Heart left ventricle (tissue), 16 donors: ENCODE measurements around the gene CASZ1. TPM values are rescaled to one million over a fixed set of nuclear protein-coding genes. Genes with fewer than 3 reads are reported as not detected.
A peak's percentile ranks its signal among the peaks of the same experiment; 100 is the strongest.

Experiments
- ATAC-seq, 4 donors: fragments of 200-7000 bp; cut with Tn5 transposase; one replicate each; pipeline ENCODE4 v1.9.1; 2020 to 2022; ENCODE audit warnings: moderate library complexity in 4 of 4, mild to moderate bottlenecking in 3 of 4, moderate number of reproducible peaks in 1 of 4
- DNase-seq, 5 donors: peaks; one replicate each; pipeline ENCODE4 v3.0.0-alpha.2; 2020
- H3K27ac ChIP-seq, 12 donors: fragments of 200-600 bp; sonication (generic) in 4 of 12; one replicate each; pipeline versions ENCODE4 v1.5.0 to v1.8.0; 2016 to 2022; ENCODE audit warnings: mild to moderate bottlenecking in 2 of 12
- H3K27me3 ChIP-seq, 9 donors: fragments of 200-600 bp; sonication (generic) in 2 of 9; one replicate each; pipeline versions ENCODE4 v1.5.1 to v1.8.0; 2016 to 2022; ENCODE audit warnings: mild to moderate bottlenecking in 3 of 9
- H3K36me3 ChIP-seq, 9 donors: fragments of 200-600 bp; sonication (generic) in 2 of 9; one replicate each; pipeline versions ENCODE4 v1.5.0 to v1.8.0; 2018 to 2022; ENCODE audit warnings: mild to moderate bottlenecking in 2 of 9
- H3K4me1 ChIP-seq, 12 donors: fragments of 200-600 bp; sonication (generic) in 4 of 12; one replicate each; pipeline versions ENCODE4 v1.5.0 to v1.8.0; 2016 to 2022; ENCODE audit warnings: mild to moderate bottlenecking in 3 of 12
- H3K4me3 ChIP-seq, 12 donors: fragments of 200-600 bp; sonication (generic) in 4 of 12; one replicate each; pipeline versions ENCODE4 v1.5.0 to v1.8.0; 2017 to 2022; ENCODE audit warnings: mild to moderate bottlenecking in 9 of 12, moderate library complexity in 4 of 12
- H3K9me3 ChIP-seq, 12 donors: fragments of 200-600 bp; sonication (generic) in 4 of 12; one replicate each; pipeline versions ENCODE4 v1.5.0 to v1.8.0; 2016 to 2022; ENCODE audit warnings: mild to moderate bottlenecking in 1 of 12
- CTCF ChIP-seq, 12 donors: fragments of 200-600 bp; sonication (generic) in 4 of 12; IDR thresholded peaks; one replicate each; pipeline versions ENCODE4 v1.5.0 to v1.8.0; 2018 to 2022; ENCODE audit warnings: antibody characterized with exemption in 12 of 12, mild to moderate bottlenecking in 5 of 12
- POLR2A ChIP-seq, 2 donors: fragments of 450-650 bp; IDR thresholded peaks; one replicate each; pipeline ENCODE4 v1.6.1; 2017; ENCODE audit warnings: antibody characterized with exemption in 2 of 2, mild to moderate bottlenecking in 2 of 2, moderate library complexity in 2 of 2
- WGBS, 4 donors: extraction: QIAGEN DNeasy Blood & Tissue Kit in 2 of 4; methylation state at CpG; one replicate each; pipeline versions ENCODE4 v1.1.5 to v1.1.7; 2013 to 2018; 5-methylcytosine and 5-hydroxymethylcytosine counted together
- intact Hi-C, 10 donors: fragments of 100-400 bp; cut with DNase I; formaldehyde crosslinking; loops; one replicate each; pipeline versions ENCODE4 v1.11.1 to v1.14.2; 2022
- polyA plus RNA-seq, 2 donors: library from polyadenylated mRNA; stranded (reverse); fragments of 200-250 nt; gene quantifications; one replicate each; pipeline ENCODE4 v1.2.3, GENCODE V29; 2013
- total RNA-seq, 9 donors: library from RNA; depleted of rRNA in 2 of 9; stranded (reverse); fragments of >200 nt in 2 of 9; fragmentation: NEBNext Ultra II Directional in 3 of 9; extraction: Animal tissue kit (Norgen Biotek cat#: 25700) in 3 of 9; gene quantifications; one replicate each; pipeline versions ENCODE4 v1.1.0 to v1.2.4, GENCODE V29; 2016 to 2023
- donor health status: ischemic (EF 13 %, LVEDD 7.1; RV severe dilation, severe dysfunction).
- donor health status: healthy with polysubstance abuse.
- donor health status: DM: no; HTN: yes; CAD: no.
- donor health status: DM: no; HTN: no; CAD: no.
- donor health status: ischemic (EF 25% LVEDD 6.9; RV normal size, moderate dysfunction).
- donor health status: ischemic (EF 25% LVEDD 5.7; RV mildly dilated, moderate dysfunction).
- donor health status: healthy.
- donor health status: DM: yes; HTN: yes; CAD: no.
- donor health status: ischemic (EF 35%, LVEDD 5.7; RV mildly dilated, moderate dysfunction).
- donor health status: nonischemic (EF 11% LVEDD 7.7; RV severe dilation, severe dysfunction).
- donor health status: DM: yes; HTN: yes; CAD: no.
- donor health status: PGD.
- donor health status: ischemic (EF 29% LVEDD 5.4; RV normal size, mild dysfunction).
- donor health status: nonischemic (EF 23%, LVEDD 6.1; RV moderate dilation, normal function).

The CASZ1 gene
- total and polyA plus RNA-seq, 11 donors = 28.8 to 84.9 (median 55.0) TPM

GRCh38 chr1:10640843-10641553 lies 155.4 kb downstream of the CASZ1 start:
- WGBS, 4 donors = 61 to 79% (median 75%) methylated on average over 12 to 16 of the region's 16 CpGs
- peaks cover 0 to 63% (median 32%) of the 10 kb centered on the region in 9 donors for H3K36me3 ChIP-seq
- DNase-seq = no peak
- H3K4me3 ChIP-seq = no peak overlapping the region
- intact Hi-C loops = loop anchor here in 3 of 10 donors (5.0 to 10.0 kb wide), 3 partner anchors 106 to 226 kb away; no protein-coding TSS in a partner anchor
- H3K27me3 ChIP-seq = peaks cover 0 to 7% (median 0%) of the 10 kb centered on the region in 9 donors
- ATAC-seq = peak in 2 of 4 donors; percentile 1 to 2
- no peak for TF ChIP-seq CTCF (IDR thresholded peaks at IDR 0.05)
- no peak for TF ChIP-seq POLR2A (IDR thresholded peaks at IDR 0.05)
- peak overlapping the region in 6 of 12 donors; percentile 1 to 83 (median 46) for H3K27ac ChIP-seq
- no peaks in the 10 kb centered on the region for H3K9me3 ChIP-seq
- peaks cover 0 to 28% (median 12%) of the 10 kb centered on the region in 12 donors for H3K4me1 ChIP-seq

- TF ChIP-seq POLR2A (IDR thresholded peaks at IDR 0.05) (no peak), CTCF (IDR thresholded peaks at IDR 0.05) (no peak)
- H3K9me3 ChIP-seq = no peaks in the 10 kb centered on the region
- no peak overlapping the region for H3K4me3 ChIP-seq
- H3K27ac ChIP-seq = peak overlapping the region in 5 of 12 donors; percentile 1 to 83 (median 46)
- intact Hi-C loops = loop anchor here in 5 of 10 donors (5.0 to 10.0 kb wide), 4 partner anchors 105 to 227 kb away; no protein-coding TSS in a partner anchor
- H3K36me3 ChIP-seq = peaks cover 0 to 52% (median 24%) of the 10 kb centered on the region in 9 donors
- peaks cover 0 to 7% (median 0%) of the 10 kb centered on the region in 9 donors for H3K27me3 ChIP-seq
- DNase-seq (peak in 4 of 5 donors; percentile 48 to 79 (median 76)), ATAC-seq (peak; percentile 31 to 66 (median 57))
- WGBS, 4 donors = 69 to 81% (median 75%) methylated on average over 37 to 45 of the region's 45 CpGs
- peaks cover 0 to 35% (median 21%) of the 10 kb centered on the region in 12 donors for H3K4me1 ChIP-seq
These were observed 156.5 kb downstream of the CASZ1 start for GRCh38 chr1:10639775-10640578.

- peak overlapping the region in 2 of 12 donors; percentile 16 to 47 for H3K4me3 ChIP-seq
- H3K4me1 ChIP-seq = peaks cover 0 to 43% (median 24%) of the 10 kb centered on the region in 12 donors
These were observed 157.3 kb downstream of the CASZ1 start for GRCh38 chr1:10639011-10639774.

More at GRCh38 chr1:10639011-10639774, 157.3 kb downstream of the CASZ1 start:
- WGBS, 4 donors = 65 to 72% (median 69%) methylated on average over 70 to 108 of the region's 108 CpGs
- peaks cover 0 to 45% (median 17%) of the 10 kb centered on the region in 9 donors for H3K36me3 ChIP-seq
- ATAC-seq (no peak), DNase-seq (no peak)
- H3K9me3 ChIP-seq = no peaks in the 10 kb centered on the region
- TF ChIP-seq POLR2A (IDR thresholded peaks at IDR 0.05) = no peak
- TF ChIP-seq CTCF (IDR thresholded peaks at IDR 0.05) = no peak
- peaks cover 0 to 7% (median 0%) of the 10 kb centered on the region in 9 donors for H3K27me3 ChIP-seq
- intact Hi-C loops = loop anchor here in 2 of 10 donors (10.0 kb wide), 2 partner anchors 104 to 124 kb away; no protein-coding TSS in a partner anchor
- H3K27ac ChIP-seq = peak overlapping the region in 1 of 12 donors; percentile 83
